K562 (cell line): ENCODE data around the gene CCDC54. TPM values are rescaled to one million over a fixed set of nuclear protein-coding genes. Genes with fewer than 3 reads are reported as not detected.

Experiments used
- ATAC-seq: fragments of 200-7000 bp; cut with Tn5 transposase; 3 replicates; pipeline ENCODE4 v1.9.1; 2020; ENCODE audit warnings: moderate library complexity
- BruUV-seq: library from RNA; stranded (reverse); fragments of 400-500 nt; replicated peaks from 2 replicates; lab custom pipeline; 2021; lab: Mats Ljungman, UMichigan
- CTCF ChIA-PET: fragments of 300-600 bp; formaldehyde crosslinking; extraction: SDS; loops from one replicate; lab custom pipeline; 2021; ENCODE audit warnings: low intra/inter-chr PET ratio; lab: Yijun Ruan, JAX
- POLR2A ChIA-PET: fragments of 300-600, 350-650 bp; sonication (Branson Sonifier 250); formaldehyde crosslinking; extraction: SDS; loops from one replicate; lab custom pipeline; 2021; ENCODE audit warnings: antibody characterized with exemption, inconsistent platforms; lab: Yijun Ruan, JAX
- DNase-seq, 4 experiments: peaks; one replicate each; pipeline versions ENCODE4 v3.0.0 to v3.0.0-alpha.2; 2011 to 2018; ENCODE audit warnings: low spot score in 3 of 4, mixed read lengths in 3 of 4; ENCODE audit errors: extremely low read depth in 1 of 4
- FAIRE-seq: peaks from 2 replicates; lab custom pipeline; 2011; peaks lifted over from hg19 to GRCh38; lab: Jason Lieb, UNC
- H2AFZ ChIP-seq: 2 replicates; pipeline ENCODE4 v1.6.0; 2011; ENCODE audit warnings: low read depth, low read length, control low read depth, inconsistent platforms
- H3K27ac ChIP-seq: fragments of 200-600 bp; 3 replicates; pipeline ENCODE4 v1.8.0; 2011; ENCODE audit warnings: low read depth, mild to moderate bottlenecking, control low read depth, inconsistent platforms, low read length, moderate library complexity, mixed read lengths; ENCODE audit errors: extremely low read depth
- H3K27me3 ChIP-seq, 2 experiments: fragments of 300-600 bp in 1 of 2; 2 replicates in 1 of 2; 3 replicates in 1 of 2; pipeline versions ENCODE4 v1.6.0 to v1.8.0; 2011; ENCODE audit warnings: inconsistent platforms in 2 of 2, low read length in 2 of 2, mild to moderate bottlenecking in 1 of 2, mixed read lengths in 1 of 2, moderate library complexity in 1 of 2; ENCODE audit not compliant: control insufficient read depth in 2 of 2, insufficient read depth in 2 of 2
- H3K36me3 ChIP-seq: fragments of 300-600 bp; 3 replicates; pipeline ENCODE4 v1.8.0; 2011; ENCODE audit warnings: mild to moderate bottlenecking, low read length, inconsistent platforms; ENCODE audit not compliant: control insufficient read depth, insufficient read depth
- H3K4me1 ChIP-seq, 2 experiments: fragments of 200-600 bp in 1 of 2; replicated peaks in 1 of 2; 2 replicates in 1 of 2; 3 replicates in 1 of 2; pipeline versions ENCODE4 v1.5.1 to v1.8.0; 2011; ENCODE audit warnings: inconsistent platforms in 2 of 2, low read length in 2 of 2, mild to moderate bottlenecking in 1 of 2, mixed read lengths in 1 of 2, moderate library complexity in 1 of 2; ENCODE audit not compliant: control insufficient read depth in 2 of 2, insufficient read depth in 2 of 2
- H3K4me2 ChIP-seq: 2 replicates; pipeline ENCODE4 v1.6.1; 2011; ENCODE audit warnings: low read length, control low read depth, inconsistent platforms, mixed read lengths; ENCODE audit not compliant: insufficient read depth
- H3K4me3 ChIP-seq: fragments of 200-600 bp; sonication (generic), shearing (Covaris generic); 2 replicates; pipeline ENCODE4 v1.5.1; 2016; ENCODE audit warnings: control low read depth, inconsistent platforms
- H3K79me2 ChIP-seq: fragments of 200-600 bp; 3 replicates; pipeline ENCODE4 v1.8.0; 2011; ENCODE audit warnings: low read length, inconsistent platforms; ENCODE audit not compliant: control insufficient read depth, insufficient read depth
- H3K9ac ChIP-seq, 2 experiments: 2 replicates each; pipeline versions ENCODE4 v1.6.0 to v1.6.1; 2011; ENCODE audit warnings: low read depth in 2 of 2, low read length in 2 of 2, control low read depth in 1 of 2, inconsistent platforms in 1 of 2, mild to moderate bottlenecking in 1 of 2, mixed read lengths in 1 of 2; ENCODE audit not compliant: insufficient read depth in 1 of 2
- H3K9me1 ChIP-seq: one replicate; pipeline ENCODE4 v1.6.0; 2011; ENCODE audit warnings: inconsistent platforms, mild to moderate bottlenecking, low read length, moderate library complexity; ENCODE audit not compliant: control insufficient read depth, insufficient read depth
- H3K9me3 ChIP-seq: replicated peaks from 2 replicates; pipeline ENCODE4 v1.5.1; 2011; ENCODE audit warnings: low read depth, low read length, inconsistent platforms; ENCODE audit not compliant: control insufficient read depth, insufficient read depth
- H4K20me1 ChIP-seq: replicated peaks from 2 replicates; pipeline ENCODE4 v1.6.1; 2011; ENCODE audit warnings: low read length, inconsistent platforms, mixed read lengths; ENCODE audit not compliant: control insufficient read depth, insufficient read depth
- ADNP ChIP-seq: fragments of 200-800 bp; sonication (Bioruptor generic); IDR thresholded peaks from 2 replicates; pipeline ENCODE4 v1.6.1; 2016; ENCODE audit warnings: missing genetic modification characterization, missing compliant biosample characterization
- CBX5 ChIP-seq: IDR thresholded peaks from 2 replicates; pipeline ENCODE4 v1.6.1; 2014; ENCODE audit warnings: low read depth, borderline replicate concordance
- FOSL1 ChIP-seq: fragments of 200-800 bp; sonication (Bioruptor generic); conservative IDR thresholded peaks from 2 replicates; pipeline ENCODE4 v1.6.1; 2016; ENCODE audit warnings: missing genetic modification characterization, missing compliant biosample characterization
- GATA2 ChIP-seq: sonication (generic); formaldehyde crosslinking; IDR thresholded peaks from 2 replicates; pipeline ENCODE4 v1.4.0; 2020; ENCODE audit warnings: mild to moderate bottlenecking, missing genetic modification reagents
- MAFF ChIP-seq: IDR thresholded peaks from 2 replicates; pipeline ENCODE4 v1.6.1; 2012; ENCODE audit warnings: low read length, improper control_type of control experiment
- MTA3 ChIP-seq: fragments of 450-650 bp; formaldehyde crosslinking; IDR thresholded peaks from 2 replicates; pipeline ENCODE4 v1.6.1; 2017; ENCODE audit warnings: mild to moderate bottlenecking, borderline replicate concordance
- STAT5A ChIP-seq: IDR thresholded peaks from 2 replicates; pipeline ENCODE4 v1.6.1; 2012; ENCODE audit warnings: low read length, inconsistent platforms, borderline replicate concordance
- YBX1 ChIP-seq: fragments of 450-650 bp; IDR thresholded peaks from 2 replicates; pipeline ENCODE4 v1.7.1; 2016; ENCODE audit warnings: mild to moderate bottlenecking
- WGBS: fragments of 100-300 bp; shearing (Covaris generic); methylation state at CpG from one replicate; pipeline ENCODE4 v1.1.6; 2016; ENCODE audit warnings: low coverage, mixed read lengths; ENCODE audit not compliant: insufficient coverage; ENCODE audit errors: missing lambda C conversion rate; 5-methylcytosine and 5-hydroxymethylcytosine counted together
- in situ Hi-C: fragments of 300-500 bp; cut with MboI; formaldehyde crosslinking; loops from 4 replicates; pipeline ENCODE4 v1.15.0; 2018; ENCODE audit warnings: inconsistent platforms, mixed read lengths
- intact Hi-C: fragments of 100-400 bp; cut with micrococcal nuclease; formaldehyde crosslinking; loops from 2 replicates; pipeline ENCODE4 v1.14.2; 2022
- polyA plus RNA-seq, 8 experiments: library from polyadenylated mRNA; depleted of rRNA in 4 of 8; stranded (reverse) in 5 of 8; unstranded in 3 of 8; fragments of >200 nt; fragmentation: Nextera tagmentation in 2 of 8; fragmentation: Illumina TruSeq in 1 of 8; extraction: Ambion mirVana in 2 of 8; extraction: Trizol in 1 of 8; gene quantifications; 2 replicates each; pipeline versions ENCODE4 v1.2.1 to v1.2.3, GENCODE V29; 2011 to 2014; ENCODE audit warnings: inconsistent platforms in 1 of 8, missing spikeins in 1 of 8
- total RNA-seq, 7 experiments: library from RNA; depleted of rRNA in 6 of 7; stranded (reverse); fragments of >200 nt in 6 of 7; fragmentation: Illumina TruSeq in 2 of 7; extraction: Trizol in 2 of 7; gene quantifications; 2 replicates each; pipeline versions ENCODE4 v1.2.1 to v1.2.3, GENCODE V29; 2011 to 2021; ENCODE audit warnings: low replicate concordance in 1 of 7
- TF ChIP-seq, protein P1 (sequence below): sonication (generic); formaldehyde crosslinking; IDR thresholded peaks from 2 replicates; pipeline ENCODE4 v1.8.0; 2022; ENCODE audit warnings: missing genetic modification reagents, mild to moderate bottlenecking, borderline replicate concordance
- TF ChIP-seq, protein P2 (sequence below): IDR thresholded peaks from 2 replicates; pipeline ENCODE4 v1.6.1; 2016; ENCODE audit warnings: missing genetic modification characterization, missing compliant biosample characterization

The CCDC54 gene
- total and polyA plus RNA-seq, 9 of the 15 experiments (the other 6 are each of a cell fraction or from before 2014, with no cell fraction given) = not detected

DNA sequence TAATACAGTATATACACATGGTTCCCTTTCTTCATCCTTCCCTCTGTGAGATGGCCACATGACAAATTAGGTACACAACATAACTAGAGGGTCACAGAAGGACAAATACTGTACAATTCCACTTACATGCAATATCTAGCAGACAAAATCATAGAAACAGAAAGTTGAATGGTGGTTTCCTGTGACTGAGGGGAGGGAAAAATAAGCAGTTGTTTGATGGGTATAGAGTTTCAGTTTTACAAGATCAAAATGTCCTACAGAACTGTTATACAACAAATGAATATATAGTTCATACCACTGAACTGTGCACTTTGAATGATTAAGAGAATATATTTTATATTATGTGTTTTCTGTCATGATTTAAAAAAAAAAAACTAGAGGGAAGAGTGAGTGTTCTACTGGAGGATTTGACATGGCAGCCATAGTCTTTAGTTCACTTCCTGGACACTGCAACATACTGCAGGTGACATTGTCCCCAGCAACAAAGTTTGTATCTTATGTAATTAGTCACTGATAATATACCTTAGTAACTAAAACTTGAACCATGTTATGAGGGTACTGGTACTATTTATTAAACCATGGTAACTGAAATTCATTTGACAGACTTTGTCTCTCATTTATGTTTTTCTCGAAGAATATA lies 37.2 kb downstream of the CCDC54 start (continued):
- TF ChIP-seq, protein P1, sequence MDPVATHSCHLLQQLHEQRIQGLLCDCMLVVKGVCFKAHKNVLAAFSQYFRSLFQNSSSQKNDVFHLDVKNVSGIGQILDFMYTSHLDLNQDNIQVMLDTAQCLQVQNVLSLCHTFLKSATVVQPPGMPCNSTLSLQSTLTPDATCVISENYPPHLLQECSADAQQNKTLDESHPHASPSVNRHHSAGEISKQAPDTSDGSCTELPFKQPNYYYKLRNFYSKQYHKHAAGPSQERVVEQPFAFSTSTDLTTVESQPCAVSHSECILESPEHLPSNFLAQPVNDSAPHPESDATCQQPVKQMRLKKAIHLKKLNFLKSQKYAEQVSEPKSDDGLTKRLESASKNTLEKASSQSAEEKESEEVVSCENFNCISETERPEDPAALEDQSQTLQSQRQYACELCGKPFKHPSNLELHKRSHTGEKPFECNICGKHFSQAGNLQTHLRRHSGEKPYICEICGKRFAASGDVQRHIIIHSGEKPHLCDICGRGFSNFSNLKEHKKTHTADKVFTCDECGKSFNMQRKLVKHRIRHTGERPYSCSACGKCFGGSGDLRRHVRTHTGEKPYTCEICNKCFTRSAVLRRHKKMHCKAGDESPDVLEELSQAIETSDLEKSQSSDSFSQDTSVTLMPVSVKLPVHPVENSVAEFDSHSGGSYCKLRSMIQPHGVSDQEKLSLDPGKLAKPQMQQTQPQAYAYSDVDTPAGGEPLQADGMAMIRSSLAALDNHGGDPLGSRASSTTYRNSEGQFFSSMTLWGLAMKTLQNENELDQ (CRISPR knock-in tag) = no peak
- no peak for TF ChIP-seq FOSL1 (tag)
- no peak for TF ChIP-seq ADNP

DNA sequence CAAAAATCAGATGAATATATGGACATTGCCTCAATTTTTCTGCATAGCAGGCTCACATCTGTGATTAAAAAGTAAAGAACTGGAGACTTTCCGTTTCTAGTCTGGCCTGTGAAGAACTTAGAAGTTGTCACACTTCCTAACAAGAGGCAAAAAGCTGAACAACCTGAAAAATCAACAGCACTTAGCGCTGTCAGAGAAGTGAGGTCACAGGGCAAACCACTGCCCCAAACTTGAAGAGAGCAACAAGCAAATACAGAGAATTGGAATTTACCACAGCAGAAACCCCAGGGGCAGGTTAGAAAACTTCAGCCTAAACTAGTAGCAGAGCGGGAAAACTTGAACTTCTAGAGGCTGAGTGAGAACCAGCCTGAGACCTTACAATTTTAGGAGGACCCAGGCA lies 38.9 kb downstream of the CCDC54 start:
- H3K9ac ChIP-seq = no peak overlapping the region
- no peak overlapping the region for H3K27ac ChIP-seq
- in situ Hi-C loops = no loop called here
- no peak overlapping the region for H3K4me3 ChIP-seq
- intact Hi-C loops = no loop called here
- no peaks in the 10 kb centered on the region for H4K20me1 ChIP-seq
- no peaks in the 10 kb centered on the region for H3K27me3 ChIP-seq
- no peak overlapping the region for H2AFZ ChIP-seq
- ChIA-PET CTCF (no interaction called here), POLR2A (no interaction called here)
- FAIRE-seq = no peak
- no peaks in the 10 kb centered on the region for H3K36me3 ChIP-seq
- H3K79me2 ChIP-seq = no peaks in the 10 kb centered on the region
- DNase-seq = no peak
- no peak for ATAC-seq
- no TSS peak for BruUV-seq
- no peaks in the 10 kb centered on the region for H3K9me1 ChIP-seq
- WGBS = 0% methylated on average over 3 of the region's 3 CpGs
- no peak overlapping the region for H3K4me2 ChIP-seq
- H3K4me1 ChIP-seq = no peaks in the 10 kb centered on the region
- no peaks in the 10 kb centered on the region for H3K9me3 ChIP-seq
- no peak for TF ChIP-seq MAFF
- TF ChIP-seq CBX5 = no peak
- no peak for TF ChIP-seq MTA3
- no peak for TF ChIP-seq STAT5A
- no peak for TF ChIP-seq GATA2 (CRISPR knock-in tag)
- TF ChIP-seq YBX1 = no peak
- TF ChIP-seq, protein P2, sequence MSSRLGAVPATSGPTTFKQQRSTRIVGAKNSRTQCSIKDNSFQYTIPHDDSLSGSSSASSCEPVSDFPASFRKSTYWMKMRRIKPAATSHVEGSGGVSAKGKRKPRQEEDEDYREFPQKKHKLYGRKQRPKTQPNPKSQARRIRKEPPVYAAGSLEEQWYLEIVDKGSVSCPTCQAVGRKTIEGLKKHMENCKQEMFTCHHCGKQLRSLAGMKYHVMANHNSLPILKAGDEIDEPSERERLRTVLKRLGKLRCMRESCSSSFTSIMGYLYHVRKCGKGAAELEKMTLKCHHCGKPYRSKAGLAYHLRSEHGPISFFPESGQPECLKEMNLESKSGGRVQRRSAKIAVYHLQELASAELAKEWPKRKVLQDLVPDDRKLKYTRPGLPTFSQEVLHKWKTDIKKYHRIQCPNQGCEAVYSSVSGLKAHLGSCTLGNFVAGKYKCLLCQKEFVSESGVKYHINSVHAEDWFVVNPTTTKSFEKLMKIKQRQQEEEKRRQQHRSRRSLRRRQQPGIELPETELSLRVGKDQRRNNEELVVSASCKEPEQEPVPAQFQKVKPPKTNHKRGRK (tag) = no peak
